Measurements from ENCODE around the gene CDC42. TPM values are rescaled to one million over a fixed set of nuclear protein-coding genes. Genes with fewer than 3 reads are reported as not detected.
A peak's percentile ranks its signal among the peaks of the same experiment; 100 is the strongest.

CDC42 gene
- total and polyA plus RNA-seq, 10 of the 15 experiments (the other 5 are each of a cell fraction or from before 2014, with no cell fraction given) = 184 to 479 (median 326) TPM

DNA sequence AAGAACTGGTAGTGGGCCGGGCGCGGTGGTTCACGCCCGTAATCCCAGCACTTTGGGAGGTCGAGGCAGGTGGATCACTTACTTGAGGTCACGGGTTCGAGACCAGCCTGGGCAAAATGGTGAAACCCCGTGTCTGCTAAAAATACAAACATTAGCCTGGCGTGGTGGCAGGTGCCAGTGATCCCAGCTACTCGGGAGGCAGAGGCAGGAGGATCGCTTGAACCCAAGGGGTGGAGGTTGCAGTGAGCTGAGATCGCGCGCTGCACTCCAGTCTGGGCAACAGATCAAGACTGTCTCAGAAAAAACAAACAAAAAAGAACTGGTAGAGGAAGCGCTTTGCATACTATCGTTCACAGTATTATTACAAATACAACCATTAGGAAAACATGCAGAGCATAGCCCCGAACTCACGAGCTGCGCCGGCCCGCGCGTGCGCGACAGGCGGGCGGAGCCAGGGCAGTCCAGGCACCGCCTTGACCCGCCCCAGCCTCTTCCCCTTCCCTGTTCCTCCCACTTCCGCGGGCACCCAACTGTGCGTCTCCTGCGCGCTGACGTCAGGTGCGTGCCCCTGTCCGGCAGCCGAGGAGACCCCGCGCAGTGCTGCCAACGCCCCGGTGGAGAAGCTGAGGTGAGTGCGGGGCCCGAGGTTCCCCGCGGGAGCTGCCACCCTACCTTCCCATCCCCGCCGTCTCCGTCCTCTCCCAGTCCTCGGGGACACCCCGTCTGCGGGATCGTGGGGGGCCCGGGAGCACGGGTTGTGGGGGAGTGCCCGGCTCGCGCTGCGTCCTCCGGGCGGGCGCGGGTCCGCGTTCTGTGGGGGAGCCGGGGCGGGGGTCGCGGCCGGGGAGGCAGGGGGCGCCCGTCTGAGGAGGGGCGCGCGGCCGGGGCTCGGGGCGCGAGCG is at the start of gene CDC42 (continued):
- TF ChIP-seq ETV6 (conservative IDR thresholded peaks at IDR 0.05 in 1 of 2, IDR thresholded peaks at IDR 0.05 in 1 of 2; ENCODE audit: borderline replicate concordance in 1 of 2, low read depth in 1 of 2) (0 out of 4 replicates have a peak, but pooled peaks of 1 of the 2 experiments have one; percentile 3), SREBF2 (IDR thresholded peaks at IDR 0.05; ENCODE audit: low read length) (no peak), ZNF217 (IDR thresholded peaks at IDR 0.05) (peak; percentile 83), RELA (IDR thresholded peaks at IDR 0.05; ENCODE audit: borderline replicate concordance, partially characterized antibody) (peak; percentile 34), ATF7 (IDR thresholded peaks at IDR 0.05; ENCODE audit: low read depth) (peak; percentile 82), NBN (IDR thresholded peaks at IDR 0.05) (peak; percentile 72; the same call in 1 of the 2 replicates), BACH1 (IDR thresholded peaks at IDR 0.05; ENCODE audit: borderline replicate concordance) (peak; percentile 58; the same call in 1 of the 2 replicates), SP1 (IDR thresholded peaks at IDR 0.05; ENCODE audit: low read depth, low read length) (peak; percentile 62), EED (IDR thresholded peaks at IDR 0.05; ENCODE audit: low read depth) (no peak), GATAD2B (conservative IDR thresholded peaks at IDR 0.05; ENCODE audit: low read depth) (peak; percentile 62; the same call in 1 of the 2 replicates), IKZF2 (IDR thresholded peaks at IDR 0.05) (peak in 1 of 2 experiments; percentile 36; a peak in 1 of 4 replicates), YY1 (IDR thresholded peaks at IDR 0.05; ENCODE audit: low read depth, low read length) (peak; percentile 86), NRF1 (conservative IDR thresholded peaks at IDR 0.05; ENCODE audit: low read depth, low read length) (peak; percentile 86), CHD2 (IDR thresholded peaks at IDR 0.05; ENCODE audit: borderline replicate concordance, low read depth, low read length) (peak; percentile 63; the same call in 1 of the 2 replicates), FOS (IDR thresholded peaks at IDR 0.05; ENCODE audit: borderline replicate concordance, extremely low read depth, insufficient read length) (no peak)
- TF ChIP-seq, protein P1, sequence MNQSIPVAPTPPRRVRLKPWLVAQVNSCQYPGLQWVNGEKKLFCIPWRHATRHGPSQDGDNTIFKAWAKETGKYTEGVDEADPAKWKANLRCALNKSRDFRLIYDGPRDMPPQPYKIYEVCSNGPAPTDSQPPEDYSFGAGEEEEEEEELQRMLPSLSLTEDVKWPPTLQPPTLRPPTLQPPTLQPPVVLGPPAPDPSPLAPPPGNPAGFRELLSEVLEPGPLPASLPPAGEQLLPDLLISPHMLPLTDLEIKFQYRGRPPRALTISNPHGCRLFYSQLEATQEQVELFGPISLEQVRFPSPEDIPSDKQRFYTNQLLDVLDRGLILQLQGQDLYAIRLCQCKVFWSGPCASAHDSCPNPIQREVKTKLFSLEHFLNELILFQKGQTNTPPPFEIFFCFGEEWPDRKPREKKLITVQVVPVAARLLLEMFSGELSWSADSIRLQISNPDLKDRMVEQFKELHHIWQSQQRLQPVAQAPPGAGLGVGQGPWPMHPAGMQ (IDR thresholded peaks at IDR 0.05; ENCODE audit: borderline replicate concordance) = no peak
- TF ChIP-seq, protein P2, sequence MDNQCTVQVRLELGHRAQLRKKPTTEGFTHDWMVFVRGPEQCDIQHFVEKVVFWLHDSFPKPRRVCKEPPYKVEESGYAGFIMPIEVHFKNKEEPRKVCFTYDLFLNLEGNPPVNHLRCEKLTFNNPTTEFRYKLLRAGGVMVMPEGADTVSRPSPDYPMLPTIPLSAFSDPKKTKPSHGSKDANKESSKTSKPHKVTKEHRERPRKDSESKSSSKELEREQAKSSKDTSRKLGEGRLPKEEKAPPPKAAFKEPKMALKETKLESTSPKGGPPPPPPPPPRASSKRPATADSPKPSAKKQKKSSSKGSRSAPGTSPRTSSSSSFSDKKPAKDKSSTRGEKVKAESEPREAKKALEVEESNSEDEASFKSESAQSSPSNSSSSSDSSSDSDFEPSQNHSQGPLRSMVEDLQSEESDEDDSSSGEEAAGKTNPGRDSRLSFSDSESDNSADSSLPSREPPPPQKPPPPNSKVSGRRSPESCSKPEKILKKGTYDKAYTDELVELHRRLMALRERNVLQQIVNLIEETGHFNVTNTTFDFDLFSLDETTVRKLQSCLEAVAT (IDR thresholded peaks at IDR 0.05) = peak; percentile 83
- TF ChIP-seq, protein P3, sequence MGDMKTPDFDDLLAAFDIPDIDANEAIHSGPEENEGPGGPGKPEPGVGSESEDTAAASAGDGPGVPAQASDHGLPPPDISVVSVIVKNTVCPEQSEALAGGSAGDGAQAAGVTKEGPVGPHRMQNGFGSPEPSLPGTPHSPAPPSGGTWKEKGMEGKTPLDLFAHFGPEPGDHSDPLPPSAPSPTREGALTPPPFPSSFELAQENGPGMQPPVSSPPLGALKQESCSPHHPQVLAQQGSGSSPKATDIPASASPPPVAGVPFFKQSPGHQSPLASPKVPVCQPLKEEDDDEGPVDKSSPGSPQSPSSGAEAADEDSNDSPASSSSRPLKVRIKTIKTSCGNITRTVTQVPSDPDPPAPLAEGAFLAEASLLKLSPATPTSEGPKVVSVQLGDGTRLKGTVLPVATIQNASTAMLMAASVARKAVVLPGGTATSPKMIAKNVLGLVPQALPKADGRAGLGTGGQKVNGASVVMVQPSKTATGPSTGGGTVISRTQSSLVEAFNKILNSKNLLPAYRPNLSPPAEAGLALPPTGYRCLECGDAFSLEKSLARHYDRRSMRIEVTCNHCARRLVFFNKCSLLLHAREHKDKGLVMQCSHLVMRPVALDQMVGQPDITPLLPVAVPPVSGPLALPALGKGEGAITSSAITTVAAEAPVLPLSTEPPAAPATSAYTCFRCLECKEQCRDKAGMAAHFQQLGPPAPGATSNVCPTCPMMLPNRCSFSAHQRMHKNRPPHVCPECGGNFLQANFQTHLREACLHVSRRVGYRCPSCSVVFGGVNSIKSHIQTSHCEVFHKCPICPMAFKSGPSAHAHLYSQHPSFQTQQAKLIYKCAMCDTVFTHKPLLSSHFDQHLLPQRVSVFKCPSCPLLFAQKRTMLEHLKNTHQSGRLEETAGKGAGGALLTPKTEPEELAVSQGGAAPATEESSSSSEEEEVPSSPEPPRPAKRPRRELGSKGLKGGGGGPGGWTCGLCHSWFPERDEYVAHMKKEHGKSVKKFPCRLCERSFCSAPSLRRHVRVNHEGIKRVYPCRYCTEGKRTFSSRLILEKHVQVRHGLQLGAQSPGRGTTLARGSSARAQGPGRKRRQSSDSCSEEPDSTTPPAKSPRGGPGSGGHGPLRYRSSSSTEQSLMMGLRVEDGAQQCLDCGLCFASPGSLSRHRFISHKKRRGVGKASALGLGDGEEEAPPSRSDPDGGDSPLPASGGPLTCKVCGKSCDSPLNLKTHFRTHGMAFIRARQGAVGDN (IDR thresholded peaks at IDR 0.05) = peak; percentile 99
- TF ChIP-seq, protein P4, sequence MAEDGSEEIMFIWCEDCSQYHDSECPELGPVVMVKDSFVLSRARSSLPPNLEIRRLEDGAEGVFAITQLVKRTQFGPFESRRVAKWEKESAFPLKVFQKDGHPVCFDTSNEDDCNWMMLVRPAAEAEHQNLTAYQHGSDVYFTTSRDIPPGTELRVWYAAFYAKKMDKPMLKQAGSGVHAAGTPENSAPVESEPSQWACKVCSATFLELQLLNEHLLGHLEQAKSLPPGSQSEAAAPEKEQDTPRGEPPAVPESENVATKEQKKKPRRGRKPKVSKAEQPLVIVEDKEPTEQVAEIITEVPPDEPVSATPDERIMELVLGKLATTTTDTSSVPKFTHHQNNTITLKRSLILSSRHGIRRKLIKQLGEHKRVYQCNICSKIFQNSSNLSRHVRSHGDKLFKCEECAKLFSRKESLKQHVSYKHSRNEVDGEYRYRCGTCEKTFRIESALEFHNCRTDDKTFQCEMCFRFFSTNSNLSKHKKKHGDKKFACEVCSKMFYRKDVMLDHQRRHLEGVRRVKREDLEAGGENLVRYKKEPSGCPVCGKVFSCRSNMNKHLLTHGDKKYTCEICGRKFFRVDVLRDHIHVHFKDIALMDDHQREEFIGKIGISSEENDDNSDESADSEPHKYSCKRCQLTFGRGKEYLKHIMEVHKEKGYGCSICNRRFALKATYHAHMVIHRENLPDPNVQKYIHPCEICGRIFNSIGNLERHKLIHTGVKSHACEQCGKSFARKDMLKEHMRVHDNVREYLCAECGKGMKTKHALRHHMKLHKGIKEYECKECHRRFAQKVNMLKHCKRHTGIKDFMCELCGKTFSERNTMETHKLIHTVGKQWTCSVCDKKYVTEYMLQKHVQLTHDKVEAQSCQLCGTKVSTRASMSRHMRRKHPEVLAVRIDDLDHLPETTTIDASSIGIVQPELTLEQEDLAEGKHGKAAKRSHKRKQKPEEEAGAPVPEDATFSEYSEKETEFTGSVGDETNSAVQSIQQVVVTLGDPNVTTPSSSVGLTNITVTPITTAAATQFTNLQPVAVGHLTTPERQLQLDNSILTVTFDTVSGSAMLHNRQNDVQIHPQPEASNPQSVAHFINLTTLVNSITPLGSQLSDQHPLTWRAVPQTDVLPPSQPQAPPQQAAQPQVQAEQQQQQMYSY (CRISPR knock-in tag; IDR thresholded peaks at IDR 0.05) = no peak

Data from GM12878 (cell line).